ENCODE measurements around the gene CACNA1D.
"Not testable (repeated sequence)": the region's sequence is repeated elsewhere in the genome, so short reads cannot be mapped to it uniquely, and the experiment has no call there.

CACNA1D gene

DNA sequence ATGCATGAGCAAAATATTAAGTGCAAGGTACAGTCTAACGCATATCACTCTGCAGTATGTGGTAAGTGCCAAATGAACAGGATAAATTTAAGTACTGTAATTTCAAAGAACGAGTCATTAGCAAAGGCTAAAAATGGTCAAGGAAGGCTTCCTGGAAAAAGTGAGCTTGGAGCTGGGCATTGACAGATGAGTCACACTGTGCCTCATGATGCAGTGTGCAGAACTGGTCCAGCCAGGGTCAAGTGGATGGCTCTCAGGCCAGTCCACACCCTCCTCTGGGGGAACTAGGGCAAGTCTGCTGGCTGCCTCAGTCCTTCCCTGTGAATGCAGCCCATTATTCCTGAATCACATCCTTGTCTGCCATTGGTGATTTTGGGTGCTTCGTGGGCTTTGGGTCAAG is 76.3 kb downstream of the CACNA1D start:
- in situ Hi-C loops (cut with MboI; ENCODE audit: low sequenced_read_pairs): no loop called here

GRCh38 chr3:53571264-53571663 is 76.9 kb downstream of the CACNA1D start:
- in situ Hi-C loops (cut with MboI; ENCODE audit: low sequenced_read_pairs): no loop called here

DNA sequence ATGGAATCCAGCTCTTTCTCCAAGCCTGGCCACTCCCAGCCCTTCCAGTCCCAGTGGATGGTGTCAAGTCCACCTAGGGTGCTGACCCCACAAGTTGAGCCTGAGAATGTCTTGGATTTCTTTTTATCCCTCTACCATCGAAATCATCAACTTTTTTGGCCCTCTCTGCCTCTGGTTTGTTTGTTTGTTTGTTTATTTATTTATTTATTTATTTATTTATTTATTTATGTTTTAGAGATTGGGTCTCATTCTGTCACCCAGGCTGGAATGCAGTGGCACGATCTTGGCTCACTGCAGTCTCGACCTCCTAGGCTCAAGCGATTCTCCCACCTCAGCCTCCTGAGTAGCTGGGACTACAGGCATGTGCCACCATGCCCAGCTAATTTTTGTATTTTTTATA is 77.8 kb downstream of the CACNA1D start:
- in situ Hi-C loops (cut with MboI; ENCODE audit: low sequenced_read_pairs): not testable (repeated sequence)

DNA sequence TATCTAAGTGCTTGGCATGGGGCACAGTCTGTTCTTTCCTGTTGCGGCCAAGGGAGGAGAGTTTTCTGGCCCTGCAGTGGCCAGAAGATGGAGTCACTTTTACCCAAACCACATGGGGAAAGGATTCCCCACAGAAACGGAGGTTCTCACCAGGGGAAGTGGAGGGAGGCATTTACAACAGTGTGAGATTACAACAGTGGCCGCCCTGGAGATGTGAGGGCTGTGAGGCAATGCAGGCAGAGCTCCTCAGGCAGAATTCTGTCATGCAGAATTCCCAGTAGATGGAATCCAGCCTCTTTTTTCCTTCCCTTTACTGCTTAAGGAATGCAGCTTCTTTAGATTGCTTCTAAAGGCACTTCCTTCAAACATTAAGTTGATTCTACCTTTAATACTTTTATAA is 83.1 kb downstream of the CACNA1D start:
- in situ Hi-C loops (cut with MboI; ENCODE audit: low sequenced_read_pairs): no loop called here

DNA sequence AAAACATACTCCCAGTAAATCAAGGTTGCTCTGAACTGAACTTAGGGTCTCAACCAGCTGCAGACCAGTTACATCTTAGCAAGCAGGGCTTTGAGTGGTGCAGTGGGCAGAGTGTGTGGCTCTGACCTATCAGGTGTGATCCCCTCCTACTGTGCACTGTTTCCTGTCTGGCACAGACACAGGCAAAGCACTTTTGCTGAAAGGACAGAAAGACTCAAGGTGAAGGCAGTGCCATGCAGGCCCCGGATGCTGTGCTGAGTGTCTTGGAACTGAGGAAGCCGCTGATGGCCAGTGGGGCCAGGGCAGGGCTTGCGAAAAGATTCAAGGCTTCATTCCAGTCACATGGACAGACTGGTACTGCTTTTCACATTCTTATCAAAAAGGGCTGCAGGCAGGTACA is 85.2 kb downstream of the CACNA1D start:
- in situ Hi-C loops (cut with MboI; ENCODE audit: low sequenced_read_pairs): no loop called here

GRCh38 chr3:53581671-53582070 is 87.3 kb downstream of the CACNA1D start:
- in situ Hi-C loops (cut with MboI; ENCODE audit: low sequenced_read_pairs): no loop called here

GRCh38 chr3:53583161-53583690 is 88.8 kb downstream of the CACNA1D start:
- in situ Hi-C loops (cut with MboI; ENCODE audit: low sequenced_read_pairs): no loop called here

DNA sequence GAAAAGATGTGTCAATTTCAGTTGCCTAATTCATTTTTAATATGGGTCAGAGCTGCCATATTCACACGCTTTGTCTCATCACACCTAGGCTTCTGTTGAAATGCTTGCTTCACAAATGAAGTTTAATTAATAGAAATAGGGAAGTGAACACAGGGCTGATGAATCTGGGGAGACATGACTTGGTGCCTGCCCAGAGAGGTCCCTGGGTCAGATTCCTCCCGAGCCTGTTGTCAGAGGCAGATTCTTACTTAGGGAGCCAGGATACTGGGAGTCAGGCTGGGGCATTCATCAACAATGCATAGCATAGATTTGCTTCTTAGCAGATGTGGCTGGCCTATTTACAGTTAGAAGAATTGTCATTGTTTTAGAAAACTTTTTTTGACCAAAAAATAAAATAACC is 90.6 kb downstream of the CACNA1D start:
- in situ Hi-C loops (cut with MboI; ENCODE audit: low sequenced_read_pairs): no loop called here

- in situ Hi-C loops (cut with MboI; ENCODE audit: low sequenced_read_pairs): no loop called here
Observed at GRCh38 chr3:53585627-53586026, 91.2 kb downstream of the CACNA1D start.

GRCh38 chr3:53588122-53588521 is 93.7 kb downstream of the CACNA1D start:
- in situ Hi-C loops (cut with MboI; ENCODE audit: low sequenced_read_pairs): no loop called here

GRCh38 chr3:53589201-53589600 is 94.8 kb downstream of the CACNA1D start:
- in situ Hi-C loops (cut with MboI; ENCODE audit: low sequenced_read_pairs): no loop called here

DNA sequence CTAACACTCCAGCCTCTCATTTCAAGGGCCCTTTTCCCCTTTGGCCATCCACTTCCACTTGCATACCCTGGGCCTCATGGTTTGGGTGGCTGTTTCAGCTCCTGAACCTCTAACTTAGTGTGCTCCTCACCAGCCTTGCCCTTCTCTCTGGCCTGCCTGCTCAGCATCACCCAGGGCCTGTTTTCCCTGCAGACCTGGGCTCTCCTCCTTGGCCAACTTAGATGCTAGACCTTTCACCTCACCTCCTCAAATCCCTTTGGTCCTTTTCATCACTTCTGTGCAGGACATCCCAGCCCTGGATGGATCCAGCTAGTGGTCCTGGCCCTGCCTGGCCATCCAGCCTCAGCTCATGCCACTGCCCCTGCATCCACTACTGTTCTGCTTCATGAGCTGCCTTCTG is 95.4 kb downstream of the CACNA1D start:
- in situ Hi-C loops (cut with MboI; ENCODE audit: low sequenced_read_pairs): no loop called here

DNA sequence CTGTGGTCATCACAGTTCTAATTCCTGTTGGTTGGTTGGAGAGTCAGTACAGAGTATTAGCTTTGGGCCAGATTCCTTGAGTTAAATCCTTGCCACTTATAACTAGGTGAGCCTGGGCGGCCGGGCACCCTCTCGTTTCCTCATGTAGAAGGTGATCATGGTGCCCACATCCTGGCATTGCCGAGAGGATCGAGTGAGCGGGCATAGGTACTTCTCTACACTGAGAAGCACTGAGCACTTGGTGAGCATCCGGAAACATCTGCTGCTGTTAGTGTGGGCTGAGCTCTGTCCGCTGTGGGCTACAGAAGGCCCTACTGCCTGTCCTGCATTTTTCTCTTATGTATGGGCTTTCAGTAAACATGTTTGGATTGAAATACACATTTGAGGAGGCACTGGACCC is 96.2 kb downstream of the CACNA1D start:
- in situ Hi-C loops (cut with MboI; ENCODE audit: low sequenced_read_pairs): no loop called here

- in situ Hi-C loops (cut with MboI; ENCODE audit: low sequenced_read_pairs): no loop called here
Observed at GRCh38 chr3:53591646-53592045, 97.2 kb downstream of the CACNA1D start.

- in situ Hi-C loops (cut with MboI; ENCODE audit: low sequenced_read_pairs): no loop called here
Observed at GRCh38 chr3:53592862-53593261, 98.5 kb downstream of the CACNA1D start.

DNA sequence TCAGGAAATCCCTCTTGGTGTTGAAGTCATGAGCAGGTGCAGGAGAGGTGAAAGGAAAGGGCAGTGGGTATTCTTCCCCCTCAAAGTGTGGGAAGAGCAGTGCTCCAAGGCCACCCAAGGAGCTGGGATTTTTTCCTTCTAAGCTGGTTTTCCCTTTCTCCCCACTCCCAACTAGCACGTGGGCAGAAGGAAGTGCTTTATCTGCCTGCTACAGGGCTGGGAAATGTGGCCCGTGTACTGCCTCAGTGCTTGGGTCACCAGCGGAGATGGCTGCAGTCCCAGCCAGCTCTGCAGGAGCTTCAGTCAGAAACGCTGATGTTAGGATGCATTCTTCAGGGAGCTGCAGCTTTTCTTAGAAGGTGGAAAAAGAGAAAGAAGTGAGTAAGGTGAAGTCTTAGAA is 99.2 kb downstream of the CACNA1D start:
- in situ Hi-C loops (cut with MboI; ENCODE audit: low sequenced_read_pairs): no loop called here

DNA sequence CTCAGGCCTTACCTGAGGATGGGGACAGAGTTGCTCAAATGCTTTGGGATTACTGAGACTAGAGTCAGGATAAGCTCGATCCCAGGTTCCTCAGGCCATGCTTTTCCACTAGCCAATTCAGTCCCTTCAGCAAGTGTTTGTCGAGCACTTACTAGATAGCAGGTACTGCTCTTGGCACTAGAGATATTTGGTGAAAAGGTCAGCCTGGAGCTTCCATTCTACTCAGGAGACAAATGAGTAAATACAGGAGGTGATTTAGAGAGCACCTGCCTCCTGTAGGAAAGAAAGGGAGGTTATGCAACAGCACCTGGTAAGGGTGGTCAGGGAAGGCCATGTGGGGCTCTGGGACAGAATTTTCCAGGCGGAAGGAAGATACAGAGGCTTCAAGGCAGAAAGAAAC is 99.9 kb downstream of the CACNA1D start:
- in situ Hi-C loops (cut with MboI; ENCODE audit: low sequenced_read_pairs): no loop called here

GRCh38 chr3:53595660-53596059 is 101.2 kb downstream of the CACNA1D start:
- in situ Hi-C loops (cut with MboI; ENCODE audit: low sequenced_read_pairs): no loop called here

GRCh38 chr3:53597136-53597915 is 102.9 kb downstream of the CACNA1D start:
- in situ Hi-C loops (cut with MboI; ENCODE audit: low sequenced_read_pairs): no loop called here

DNA sequence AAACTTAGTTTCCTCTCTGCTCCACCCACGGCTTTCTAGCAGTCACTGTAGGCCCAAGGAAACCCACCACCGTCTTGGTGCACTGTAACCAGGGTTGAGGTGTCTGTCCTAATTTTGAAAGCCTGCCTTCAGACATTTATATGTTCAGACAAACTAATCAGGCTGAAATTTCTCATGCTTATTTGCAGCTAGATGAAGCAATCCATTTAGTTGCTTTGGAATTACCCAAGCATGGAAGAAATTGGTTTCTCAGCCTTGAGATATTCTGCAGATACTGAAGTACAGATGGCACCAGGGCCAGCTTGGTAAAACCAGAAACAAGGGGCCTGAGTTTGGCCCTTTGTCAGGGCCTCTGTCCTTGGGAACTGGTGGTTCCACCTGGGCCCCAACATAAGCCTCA is 105.4 kb downstream of the CACNA1D start:
- in situ Hi-C loops (cut with MboI; ENCODE audit: low sequenced_read_pairs): no loop called here

DNA sequence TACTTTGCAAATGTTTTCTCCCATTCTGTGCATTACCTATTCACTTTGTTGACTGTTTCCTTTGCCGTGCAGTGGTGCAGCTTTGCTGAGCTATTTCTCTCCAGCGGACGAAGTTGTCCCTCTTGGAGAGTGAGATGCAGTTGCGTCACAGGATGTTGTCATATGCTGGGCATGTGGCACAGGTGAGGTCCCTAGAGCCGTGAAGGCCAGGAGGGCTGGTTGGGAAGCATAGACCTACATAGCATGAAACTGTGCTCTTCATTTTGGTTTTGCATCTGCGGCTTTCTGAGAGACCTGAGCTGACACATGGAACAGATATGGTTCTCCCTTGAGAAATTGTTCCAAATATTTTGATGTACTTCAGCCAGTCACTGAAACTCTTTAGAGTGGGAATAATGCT is 108.5 kb downstream of the CACNA1D start:
- in situ Hi-C loops (cut with MboI; ENCODE audit: low sequenced_read_pairs): no loop called here

DNA sequence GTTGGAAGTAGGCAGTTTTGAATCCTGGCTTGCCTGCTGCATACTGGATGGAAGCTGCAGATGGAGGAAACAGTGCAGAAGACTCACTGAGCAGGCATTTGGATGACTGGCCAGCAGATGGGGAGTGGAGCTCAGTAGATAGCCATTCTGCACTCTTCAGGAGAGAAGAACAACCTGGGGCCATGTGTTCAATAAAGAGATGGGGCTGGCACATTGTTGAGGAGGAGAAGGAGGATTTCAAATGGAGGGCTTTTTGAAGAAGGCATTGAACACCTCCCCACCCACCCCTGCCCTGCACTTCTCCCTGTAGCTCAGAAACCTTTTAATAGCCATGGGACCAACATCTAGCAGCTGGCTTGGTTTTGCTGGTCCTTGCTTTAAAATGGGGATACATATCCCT is 109.8 kb downstream of the CACNA1D start:
- in situ Hi-C loops (cut with MboI; ENCODE audit: low sequenced_read_pairs): no loop called here

GRCh38 chr3:53606793-53607192 is 112.4 kb downstream of the CACNA1D start:
- in situ Hi-C loops (cut with MboI; ENCODE audit: low sequenced_read_pairs): no loop called here
